ENCODE data around the gene FER.
"Not testable (repeated sequence)": the region's sequence is repeated elsewhere in the genome, so short reads cannot be mapped to it uniquely, and the experiment has no call there.

The FER gene

GRCh38 chr5:108747774-108748400 lies at the start of gene FER:
FER (plus strand) TSS chr5:108747897; CDS start chr5:108798183, 50,286 bp downstream.
- H3K27me3 ChIP-seq (ENCODE audit: control insufficient read depth, low read length), result no peaks in the 10 kb centered on the region
- peak within 1 kb of the TSS; percentile 52 for H3K27ac ChIP-seq (ENCODE audit: low read depth, low read length)
- H3K4me2 ChIP-seq (ENCODE audit: low read length), result peak within 1 kb of the TSS; percentile 72
- H3K9me2 ChIP-seq (replicated peaks; ENCODE audit: control insufficient read depth, low read length), result no peaks in the 10 kb centered on the region
- H3K9me3 ChIP-seq (ENCODE audit: control insufficient read depth, insufficient read depth, low read length), result no peaks in the 10 kb centered on the region
- peaks cover 2% of the 10 kb centered on the region; the same call in 1 of the 2 replicates for H3K79me2 ChIP-seq (ENCODE audit: control insufficient read depth, low read length)
- H4K20me1 ChIP-seq (ENCODE audit: control insufficient read depth, insufficient read depth, low read depth, low read length), result no peaks in the 10 kb centered on the region
- H3K4me1 ChIP-seq (ENCODE audit: control insufficient read depth, low read length), result peaks cover 13% of the 10 kb centered on the region
- peaks cover 4% of the 10 kb centered on the region; the same call in 1 of the 2 replicates for H3F3A ChIP-seq (ENCODE audit: control insufficient read depth, insufficient read depth)
- TF ChIP-seq CTCF (IDR thresholded peaks at IDR 0.05; ENCODE audit: low read depth, low read length, poor library complexity, severe bottlenecking) (no peak), EZH2phosphoT487 (IDR thresholded peaks at IDR 0.05; ENCODE audit: borderline replicate concordance, low read length) (no peak)
- H3K36me3 ChIP-seq (ENCODE audit: control insufficient read depth, low read length), result no peaks in the 10 kb centered on the region; the same call in 1 of the 2 replicates
- peak within 1 kb of the TSS; percentile 94 for H3K4me3 ChIP-seq (ENCODE audit: low read length)

GRCh38 chr5:108700388-108700787 lies 47.3 kb upstream of the FER start:
- not testable (repeated sequence) for H3K4me3 ChIP-seq (ENCODE audit: low read length); H3K36me3 ChIP-seq (ENCODE audit: control insufficient read depth, low read length); H3K27ac ChIP-seq (ENCODE audit: low read depth, low read length)

GRCh38 chr5:108700930-108701329 lies 46.8 kb upstream of the FER start:
- Histone ChIP-seq H3K79me2 (ENCODE audit: control insufficient read depth, low read length) (no peaks in the 10 kb centered on the region), H3K4me1 (ENCODE audit: control insufficient read depth, low read length) (peaks cover 6% of the 10 kb centered on the region), H3K36me3 (ENCODE audit: control insufficient read depth, low read length) (no peaks in the 10 kb centered on the region), H3K27me3 (ENCODE audit: control insufficient read depth, low read length) (no peaks in the 10 kb centered on the region), H4K20me1 (ENCODE audit: control insufficient read depth, insufficient read depth, low read depth, low read length) (no peaks in the 10 kb centered on the region), H3K9me2 (replicated peaks; ENCODE audit: control insufficient read depth, low read length) (no peaks in the 10 kb centered on the region), H3K9me3 (ENCODE audit: control insufficient read depth, insufficient read depth, low read length) (no peaks in the 10 kb centered on the region), H3K4me3 (ENCODE audit: low read length) (no peak overlapping the region), H3K27ac (ENCODE audit: low read depth, low read length) (no peak overlapping the region), H3F3A (ENCODE audit: control insufficient read depth, insufficient read depth) (no peaks in the 10 kb centered on the region), H3K4me2 (ENCODE audit: low read length) (no peak overlapping the region)
- TF ChIP-seq EZH2phosphoT487 (IDR thresholded peaks at IDR 0.05; ENCODE audit: borderline replicate concordance, low read length), result no peak
- TF ChIP-seq CTCF (IDR thresholded peaks at IDR 0.05; ENCODE audit: low read depth, low read length, poor library complexity, severe bottlenecking), result no peak

More at GRCh38 chr5:108700388-108700787, 47.3 kb upstream of the FER start:
- not testable (repeated sequence) for H3K4me1 ChIP-seq (ENCODE audit: control insufficient read depth, low read length); H3K27me3 ChIP-seq (ENCODE audit: control insufficient read depth, low read length); H4K20me1 ChIP-seq (ENCODE audit: control insufficient read depth, insufficient read depth, low read depth, low read length); H3F3A ChIP-seq (ENCODE audit: control insufficient read depth, insufficient read depth); H3K9me2 ChIP-seq (replicated peaks; ENCODE audit: control insufficient read depth, low read length); H3K9me3 ChIP-seq (ENCODE audit: control insufficient read depth, insufficient read depth, low read length); H3K4me2 ChIP-seq (ENCODE audit: low read length); H3K79me2 ChIP-seq (ENCODE audit: control insufficient read depth, low read length)

GRCh38 chr5:108702546-108702945 lies 45.2 kb upstream of the FER start:
- Histone ChIP-seq H3K4me2 (ENCODE audit: low read length) (no peak overlapping the region), H3K9me3 (ENCODE audit: control insufficient read depth, insufficient read depth, low read length) (no peaks in the 10 kb centered on the region), H3K4me1 (ENCODE audit: control insufficient read depth, low read length) (peaks cover 6% of the 10 kb centered on the region)

More at GRCh38 chr5:108702546-108702945, 45.2 kb upstream of the FER start:
- no peaks in the 10 kb centered on the region for H3K9me2 ChIP-seq (replicated peaks; ENCODE audit: control insufficient read depth, low read length)
- H3K27me3 ChIP-seq (ENCODE audit: control insufficient read depth, low read length), result no peaks in the 10 kb centered on the region
- H3K79me2 ChIP-seq (ENCODE audit: control insufficient read depth, low read length), result no peaks in the 10 kb centered on the region
- no peaks in the 10 kb centered on the region for H3F3A ChIP-seq (ENCODE audit: control insufficient read depth, insufficient read depth)
- TF ChIP-seq EZH2phosphoT487 (IDR thresholded peaks at IDR 0.05; ENCODE audit: borderline replicate concordance, low read length), result no peak
- TF ChIP-seq CTCF (IDR thresholded peaks at IDR 0.05; ENCODE audit: low read depth, low read length, poor library complexity, severe bottlenecking), result no peak
- no peak overlapping the region for H3K4me3 ChIP-seq (ENCODE audit: low read length)
- H4K20me1 ChIP-seq (ENCODE audit: control insufficient read depth, insufficient read depth, low read depth, low read length), result no peaks in the 10 kb centered on the region
- no peaks in the 10 kb centered on the region for H3K36me3 ChIP-seq (ENCODE audit: control insufficient read depth, low read length)
- no peak overlapping the region for H3K27ac ChIP-seq (ENCODE audit: low read depth, low read length)
